Spleen (tissue), 7 donors: Measurements from ENCODE around the gene CDC37.

ENCODE experiments used
- CTCF ChIP-seq, 11 experiments: fragments of 200-600 bp in 7 of 11; fragments of 450-650 bp in 4 of 11; sonication (generic) in 4 of 11; IDR thresholded peaks in 8 of 11; conservative IDR thresholded peaks in 3 of 11; 1 replicate in 7 of 11; 2 replicates in 4 of 11; pipeline versions ENCODE4 v1.4.0 to v1.8.0; 2016 to 2021; ENCODE audit warnings: antibody characterized with exemption in 11 of 11, inconsistent platforms in 4 of 11, mild to moderate bottlenecking in 1 of 11
- POLR2A ChIP-seq, 3 donors: fragments of 450-650 bp; IDR thresholded peaks; one replicate each; pipeline ENCODE4 v1.5.1; 2017; ENCODE audit warnings: antibody characterized with exemption in 3 of 3, mild to moderate bottlenecking in 1 of 3
- POLR2AphosphoS5 ChIP-seq, 3 donors: sonication (generic); formaldehyde crosslinking; IDR thresholded peaks; one replicate each; pipeline ENCODE4 v1.5.1; 2017; ENCODE audit warnings: antibody characterized with exemption in 3 of 3
- donor health status: DM: no; HTN: no; CAD: no; lungs with moderate emphysema.
- donor health status: DM: no; HTN: no; CAD: no.
- donor health status: DM: no; HTN: no; CAD: no.

- TF ChIP-seq CTCF (IDR thresholded peaks at IDR 0.05 in 8 of 11, conservative IDR thresholded peaks at IDR 0.05 in 3 of 11) = no peak
- peak in 1 of 3 donors; percentile 73 for TF ChIP-seq POLR2AphosphoS5 (IDR thresholded peaks at IDR 0.05)
- TF ChIP-seq POLR2A (IDR thresholded peaks at IDR 0.05) = no peak
These were observed 56.8 kb downstream of the CDC37 start for GRCh38 chr19:10346509-10346908.
